AG04449 (cell line): ENCODE results near the gene RAET1L.
"Not testable (repeated sequence)": the region's sequence is repeated elsewhere in the genome, so short reads cannot be mapped to it uniquely, and the experiment has no call there.

Experiments
- CTCF ChIA-PET: fragments of 350-600 bp; formaldehyde crosslinking; extraction: SDS; loops from one replicate; lab custom pipeline; 2021; ENCODE audit warnings: antibody characterized with exemption; lab: Yijun Ruan, JAX
- POLR2A ChIA-PET: fragments of 400-600, 350-600 bp; formaldehyde crosslinking; extraction: SDS; loops from one replicate; lab custom pipeline; 2020; ENCODE audit warnings: antibody characterized with exemption, inconsistent platforms; lab: Yijun Ruan, JAX
- DNase-seq: peaks from one replicate; pipeline ENCODE4 v3.0.0-alpha.2; 2010; ENCODE audit warnings: low read depth, low spot score
- H3K4me3 ChIP-seq: 2 replicates; pipeline ENCODE4 v1.5.1; 2011; ENCODE audit warnings: low read depth, mild to moderate bottlenecking, control low read depth, low read length
- CTCF ChIP-seq: IDR thresholded peaks from one replicate; pipeline ENCODE4 v1.5.1; 2011; ENCODE audit warnings: mild to moderate bottlenecking, moderate library complexity, low read length, control low read depth, inconsistent platforms; ENCODE audit not compliant: insufficient read depth; ENCODE audit errors: missing control alignments

Gene RAET1L

DNA sequence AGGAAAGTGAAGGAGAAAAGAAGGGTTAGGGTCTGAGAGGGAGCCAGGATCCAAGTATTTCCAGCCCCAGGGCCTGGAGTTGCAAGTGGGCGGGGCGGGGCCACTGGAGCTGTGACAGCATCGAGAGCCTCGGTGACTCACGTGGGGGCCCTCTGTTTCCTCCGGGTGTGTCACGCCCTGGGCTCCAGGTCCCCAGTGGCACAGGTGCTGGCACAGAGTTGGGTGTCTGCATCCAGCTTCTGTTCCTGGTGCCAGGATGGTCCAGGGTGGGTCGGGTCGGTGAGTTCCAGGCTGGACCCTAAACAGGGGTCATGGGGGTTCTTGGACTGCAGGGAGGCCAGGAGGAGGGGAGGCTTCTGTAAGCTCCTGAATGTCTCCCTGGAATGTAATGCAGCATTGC is 16.7 kb downstream of the RAET1L start:
- no peak for TF ChIP-seq CTCF
- no peak overlapping the region for H3K4me3 ChIP-seq
- CTCF ChIA-PET = interaction anchor here (1.1 to 2.9 kb wide), 3 partner anchors 8 to 387 kb away, joined by 3 to 14 read pairs (median 12); no protein-coding TSS in a partner anchor
- DNase-seq = no peak
- POLR2A ChIA-PET = no interaction called here

GRCh38 chr6:150006961-150007464 is 18.3 kb downstream of the RAET1L start:
- TF ChIP-seq CTCF = peak; percentile 49
- ChIA-PET POLR2A (no interaction called here), CTCF (interaction anchor here (0.6 to 2.9 kb wide), 9 partner anchors 10 to 810 kb away, joined by 3 to 12 read pairs (median 3); no protein-coding TSS in a partner anchor)
- no peak overlapping the region for H3K4me3 ChIP-seq
- no peak for DNase-seq

DNA sequence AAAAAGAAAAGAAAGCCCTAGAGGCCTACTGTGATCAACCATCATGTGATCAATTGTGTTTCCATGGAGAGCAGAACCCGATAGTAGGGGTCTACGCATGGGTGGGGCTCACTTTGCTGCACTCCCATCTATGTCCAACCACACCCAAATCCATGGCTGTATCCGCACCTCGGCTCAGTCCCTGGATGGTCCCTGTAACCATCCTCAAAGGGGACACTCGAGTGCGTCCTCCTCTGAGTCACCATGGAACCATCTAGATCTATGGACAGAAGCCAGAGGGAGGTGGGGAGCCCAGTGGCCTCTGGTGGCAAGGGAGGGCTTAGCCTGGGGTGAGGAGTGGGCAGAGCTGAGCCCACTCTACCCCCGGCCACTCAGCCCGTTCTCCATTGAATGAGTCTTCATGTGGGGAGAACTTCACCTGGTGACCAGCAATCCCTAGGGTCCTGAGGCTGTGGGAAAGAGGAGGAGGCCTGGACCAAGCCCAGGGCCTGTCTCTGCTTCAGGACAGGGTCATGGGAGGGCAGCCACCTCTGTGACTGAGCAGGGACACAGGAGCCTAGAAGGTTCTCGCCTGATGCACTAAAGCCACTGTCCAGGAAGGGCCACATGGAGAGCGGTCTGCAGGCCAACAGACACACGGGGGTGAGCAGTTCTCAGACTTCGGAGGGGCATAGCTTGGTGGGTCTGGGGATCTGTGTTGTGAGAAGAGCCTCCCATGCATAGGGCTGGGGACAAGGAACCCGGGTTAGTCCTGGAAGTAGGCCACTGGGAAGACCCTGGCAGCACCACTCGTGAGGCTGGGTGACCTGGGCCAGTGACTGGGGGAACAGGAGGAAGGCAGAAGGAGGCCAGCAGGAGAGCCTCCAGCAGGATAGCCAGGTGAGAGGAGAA is 19.3 kb downstream of the RAET1L start:
- no peak for TF ChIP-seq CTCF
- DNase-seq = no peak
- peak overlapping the region; percentile 66 for H3K4me3 ChIP-seq
- CTCF ChIA-PET = interaction anchor here (0.6 to 2.9 kb wide), 7 partner anchors 10 to 811 kb away, joined by 3 to 12 read pairs (median 3); no protein-coding TSS in a partner anchor
- POLR2A ChIA-PET = no interaction called here

GRCh38 chr6:150004783-150005717 is 20.3 kb downstream of the RAET1L start:
- DNase-seq = no peak
- no peak for TF ChIP-seq CTCF
- peak overlapping the region; percentile 66 for H3K4me3 ChIP-seq
- ChIA-PET POLR2A (no interaction called here), CTCF (interaction anchor here (1.2 kb wide), 1 partner anchor 12 kb away, joined by 6 read pairs; no protein-coding TSS in a partner anchor)

- DNase-seq = no peak
- TF ChIP-seq CTCF = no peak
- peak overlapping the region; percentile 66 for H3K4me3 ChIP-seq
- ChIA-PET CTCF (interaction anchor here (0.5 to 1.2 kb wide), 2 partner anchors 13 kb away, joined by 3 to 6 read pairs; no protein-coding TSS in a partner anchor), POLR2A (no interaction called here)
These were observed 21.1 kb downstream of the RAET1L start for GRCh38 chr6:150004101-150004782.

GRCh38 chr6:150003599-150003998 is 21.7 kb downstream of the RAET1L start:
- CTCF ChIA-PET = interaction anchor here (0.5 kb wide), 1 partner anchor 13 kb away, joined by 3 read pairs; no protein-coding TSS in a partner anchor
- DNase-seq, H3K4me3 ChIP-seq, POLR2A ChIA-PET: not testable (repeated sequence)
